Gastroesophageal sphincter (tissue), 3 donors: Measurements from ENCODE around the gene ZBTB47.

Source experiments
- CTCF ChIP-seq, 4 experiments: fragments of 200-600 bp in 2 of 4; fragments of 450-650 bp in 2 of 4; sonication (generic) in 1 of 4; IDR thresholded peaks; one replicate each; pipeline ENCODE4 v1.5.1; 2017 to 2019; ENCODE audit warnings: antibody characterized with exemption in 4 of 4, mild to moderate bottlenecking in 2 of 4, moderate library complexity in 2 of 4
- EP300 ChIP-seq: sonication (generic); formaldehyde crosslinking; IDR thresholded peaks from one replicate; pipeline ENCODE4 v1.6.1; 2017; ENCODE audit warnings: antibody characterized with exemption, mild to moderate bottlenecking
- POLR2A ChIP-seq, 2 donors: fragments of 450-650 bp; IDR thresholded peaks; one replicate each; pipeline ENCODE4 v1.6.1; 2017; ENCODE audit warnings: antibody characterized with exemption in 2 of 2, mild to moderate bottlenecking in 2 of 2, moderate library complexity in 1 of 2
- POLR2AphosphoS5 ChIP-seq: sonication (generic); formaldehyde crosslinking; IDR thresholded peaks from one replicate; pipeline ENCODE4 v1.6.1; 2017; ENCODE audit warnings: antibody characterized with exemption

- TF ChIP-seq POLR2A (IDR thresholded peaks at IDR 0.05): no peak
- TF ChIP-seq CTCF (IDR thresholded peaks at IDR 0.05): no peak
- TF ChIP-seq EP300: no peak
- no peak for TF ChIP-seq POLR2AphosphoS5
Observed at GRCh38 chr3:42686832-42687650, 33.5 kb downstream of the ZBTB47 start.
